ENCODE measurements around the gene PDXP. TPM values are rescaled to one million over a fixed set of nuclear protein-coding genes. Genes with fewer than 3 reads are reported as not detected.
"Not testable (repeated sequence)": the region's sequence is repeated elsewhere in the genome, so short reads cannot be mapped to it uniquely, and the experiment has no call there.

The PDXP gene
- total RNA-seq, 1 experiment from 2014 or later: 36.9 TPM

GRCh38 chr22:37650463-37651136 lies 7.9 kb upstream of the PDXP start:
- ATAC-seq: no peak
- Histone ChIP-seq H2AFZ (ENCODE audit: low read length) (no peak overlapping the region), H3K27ac (ENCODE audit: low read length) (no peak overlapping the region), H3K9me3 (ENCODE audit: low read length) (no peaks in the 10 kb centered on the region), H3K4me1 (ENCODE audit: insufficient read depth, low read length) (no peaks in the 10 kb centered on the region), H4K20me1 (ENCODE audit: low read length) (no peaks in the 10 kb centered on the region), H3K4me2 (ENCODE audit: low read length) (no peak overlapping the region), H3K9me2 (replicated peaks; ENCODE audit: low read length) (no peaks in the 10 kb centered on the region), H3K27me3 (ENCODE audit: low read length) (no peaks in the 10 kb centered on the region), H3K36me3 (ENCODE audit: low read depth, low read length) (peaks cover 3% of the 10 kb centered on the region; the same call in 1 of the 2 replicates), H3K9ac (ENCODE audit: low read length) (no peak overlapping the region), H3K79me2 (ENCODE audit: low read length) (no peaks in the 10 kb centered on the region), H3K4me3 (ENCODE audit: low read length) (no peak overlapping the region), H3F3A (ENCODE audit: low read length, unreplicated experiment) (no peaks in the 10 kb centered on the region)
- ChIA-PET CTCF (no interaction called here), POLR2A (ENCODE audit: unreplicated experiment) (no interaction called here)
- TF ChIP-seq CTCF (conservative IDR thresholded peaks at IDR 0.05; ENCODE audit: low read depth, low read length): no peak
- no peak for TF ChIP-seq EZH2phosphoT487 (IDR thresholded peaks at IDR 0.05; ENCODE audit: borderline replicate concordance, low read length)
- TF ChIP-seq EZH2 (IDR thresholded peaks at IDR 0.05; ENCODE audit: low read length, unreplicated experiment): no peak
- no peak for DNase-seq
- no TSS peak for BruUV-seq (replicated peaks)
- intact Hi-C loops (cut with micrococcal nuclease): no loop called here

GRCh38 chr22:37654563-37655251 lies 3.8 kb upstream of the PDXP start:
- Histone ChIP-seq H3K27me3 (ENCODE audit: low read length) (no peaks in the 10 kb centered on the region), H2AFZ (ENCODE audit: low read length) (no peak overlapping the region), H3K79me2 (ENCODE audit: low read length) (peaks cover 7% of the 10 kb centered on the region), H3K27ac (ENCODE audit: low read length) (no peak overlapping the region), H3F3A (ENCODE audit: low read length, unreplicated experiment) (no peaks in the 10 kb centered on the region), H3K36me3 (ENCODE audit: low read depth, low read length) (peaks cover 3% of the 10 kb centered on the region; the same call in 1 of the 2 replicates), H3K9me2 (replicated peaks; ENCODE audit: low read length) (no peaks in the 10 kb centered on the region), H3K4me2 (ENCODE audit: low read length) (no peak overlapping the region), H4K20me1 (ENCODE audit: low read length) (peaks cover 4% of the 10 kb centered on the region; the same call in 1 of the 2 replicates), H3K9ac (ENCODE audit: low read length) (no peak overlapping the region), H3K4me1 (ENCODE audit: insufficient read depth, low read length) (peaks cover 7% of the 10 kb centered on the region; the same call in 1 of the 2 replicates), H3K9me3 (ENCODE audit: low read length) (no peaks in the 10 kb centered on the region), H3K4me3 (ENCODE audit: low read length) (no peak overlapping the region)
- intact Hi-C loops (cut with micrococcal nuclease): no loop called here
- POLR2A ChIA-PET (ENCODE audit: unreplicated experiment): no interaction called here
- no TSS peak for BruUV-seq (replicated peaks)
- CTCF ChIA-PET: no interaction called here
- DNase-seq (no peak), ATAC-seq (no peak)
- TF ChIP-seq CTCF (conservative IDR thresholded peaks at IDR 0.05; ENCODE audit: low read depth, low read length) (no peak), EZH2 (IDR thresholded peaks at IDR 0.05; ENCODE audit: low read length, unreplicated experiment) (no peak), EZH2phosphoT487 (IDR thresholded peaks at IDR 0.05; ENCODE audit: borderline replicate concordance, low read length) (no peak)

GRCh38 chr22:37655252-37655563 lies 3.3 kb upstream of the PDXP start:
- H3K9me2 ChIP-seq (replicated peaks; ENCODE audit: low read length): no peaks in the 10 kb centered on the region
- no peak for ATAC-seq
- no peak overlapping the region for H3K4me3 ChIP-seq (ENCODE audit: low read length)
- peaks cover 12% of the 10 kb centered on the region for H3K4me1 ChIP-seq (ENCODE audit: insufficient read depth, low read length)
- H4K20me1 ChIP-seq (ENCODE audit: low read length): peaks cover 9% of the 10 kb centered on the region; the same call in 1 of the 2 replicates
- H3K79me2 ChIP-seq (ENCODE audit: low read length): peaks cover 12% of the 10 kb centered on the region
- H2AFZ ChIP-seq (ENCODE audit: low read length): no peak overlapping the region
- H3K36me3 ChIP-seq (ENCODE audit: low read depth, low read length): peaks cover 3% of the 10 kb centered on the region; the same call in 1 of the 2 replicates
- BruUV-seq (replicated peaks): no TSS peak
- H3F3A ChIP-seq (ENCODE audit: low read length, unreplicated experiment): no peaks in the 10 kb centered on the region
- no peaks in the 10 kb centered on the region for H3K27me3 ChIP-seq (ENCODE audit: low read length)
- H3K4me2 ChIP-seq (ENCODE audit: low read length): no peak overlapping the region
- no peak overlapping the region for H3K27ac ChIP-seq (ENCODE audit: low read length)
- ChIA-PET POLR2A (ENCODE audit: unreplicated experiment) (no interaction called here), CTCF (no interaction called here)
- intact Hi-C loops (cut with micrococcal nuclease): no loop called here
- no peak overlapping the region for H3K9ac ChIP-seq (ENCODE audit: low read length)
- TF ChIP-seq CTCF (conservative IDR thresholded peaks at IDR 0.05; ENCODE audit: low read depth, low read length): no peak
- no peak for TF ChIP-seq EZH2 (IDR thresholded peaks at IDR 0.05; ENCODE audit: low read length, unreplicated experiment)
- TF ChIP-seq EZH2phosphoT487 (IDR thresholded peaks at IDR 0.05; ENCODE audit: borderline replicate concordance, low read length): no peak
- no peaks in the 10 kb centered on the region for H3K9me3 ChIP-seq (ENCODE audit: low read length)
- no peak for DNase-seq

GRCh38 chr22:37656583-37656982 lies 1.9 kb upstream of the PDXP start:
- H3K4me2 ChIP-seq (ENCODE audit: low read length); intact Hi-C loops (cut with micrococcal nuclease); H3K9me3 ChIP-seq (ENCODE audit: low read length); H3K9ac ChIP-seq (ENCODE audit: low read length); ATAC-seq; H3K4me3 ChIP-seq (ENCODE audit: low read length); BruUV-seq (replicated peaks); H3K9me2 ChIP-seq (replicated peaks; ENCODE audit: low read length); CTCF ChIA-PET; H3F3A ChIP-seq (ENCODE audit: low read length, unreplicated experiment); H3K27ac ChIP-seq (ENCODE audit: low read length); H3K27me3 ChIP-seq (ENCODE audit: low read length); H3K36me3 ChIP-seq (ENCODE audit: low read depth, low read length); DNase-seq; H2AFZ ChIP-seq (ENCODE audit: low read length): not testable (repeated sequence)
- Histone ChIP-seq H3K4me1 (ENCODE audit: insufficient read depth, low read length) (peaks cover 26% of the 10 kb centered on the region), H4K20me1 (ENCODE audit: low read length) (peaks cover 19% of the 10 kb centered on the region), H3K79me2 (ENCODE audit: low read length) (peaks cover 26% of the 10 kb centered on the region)
- POLR2A ChIA-PET (ENCODE audit: unreplicated experiment): interaction anchor here (0.6 kb wide), 1 partner anchor 28 kb away, joined by 5 read pairs; no protein-coding TSS in a partner anchor

Measured in PC-3 (cell line).